KMS-11 (cell line): ENCODE results near the gene EDN3.
"Not testable (repeated sequence)": the region's sequence is repeated elsewhere in the genome, so short reads cannot be mapped to it uniquely, and the experiment has no call there.

Experiments
- H2AFZ ChIP-seq: fragments of 200-600 bp; sonication (generic); 2 replicates; pipeline ENCODE4 v1.6.1; 2016; ENCODE audit warnings: antibody characterized with exemption, mixed run types, low read depth
- H3K27ac ChIP-seq: fragments of 200-600 bp; sonication (generic); 2 replicates; pipeline ENCODE4 v1.6.1; 2016; ENCODE audit warnings: mild to moderate bottlenecking, mixed run types
- H3K27me3 ChIP-seq: fragments of 200-600 bp; sonication (generic); 2 replicates; pipeline ENCODE4 v1.6.1; 2017; ENCODE audit warnings: mild to moderate bottlenecking, low read depth, mixed run types, moderate library complexity; ENCODE audit not compliant: insufficient read depth
- H3K36me3 ChIP-seq: fragments of 200-600 bp; sonication (generic); 2 replicates; pipeline ENCODE4 v1.6.1; 2017; ENCODE audit warnings: mild to moderate bottlenecking, mixed run types; ENCODE audit not compliant: insufficient read depth
- H3K4me1 ChIP-seq: fragments of 200-600 bp; sonication (generic); 2 replicates; pipeline ENCODE4 v1.6.1; 2016; ENCODE audit warnings: mild to moderate bottlenecking, low read depth, mixed run types; ENCODE audit not compliant: poor library complexity, severe bottlenecking
- H3K4me2 ChIP-seq: fragments of 200-600 bp; sonication (generic); 2 replicates; pipeline ENCODE4 v1.7.0; 2016; ENCODE audit warnings: mild to moderate bottlenecking, mixed run types
- H3K4me3 ChIP-seq: fragments of 200-600 bp; sonication (generic); IDR thresholded peaks from 2 replicates; pipeline ENCODE4 v1.6.1; 2017; ENCODE audit warnings: low read depth, low read length, mixed read lengths; ENCODE audit not compliant: insufficient read depth
- H3K79me2 ChIP-seq: fragments of 200-600 bp; sonication (generic); 2 replicates; pipeline ENCODE4 v1.6.1; 2016; ENCODE audit warnings: low read depth, mixed run types; ENCODE audit not compliant: insufficient read depth
- H3K9ac ChIP-seq: fragments of 200-600 bp; sonication (generic); 2 replicates; pipeline ENCODE4 v1.6.1; 2016; ENCODE audit warnings: mild to moderate bottlenecking, mixed run types
- H4K20me1 ChIP-seq: fragments of 200-600 bp; sonication (generic); 2 replicates; pipeline ENCODE4 v1.6.1; 2016; ENCODE audit warnings: mild to moderate bottlenecking, mixed run types; ENCODE audit not compliant: insufficient read depth
- CTCF ChIP-seq: fragments of 200-600 bp; sonication (generic); conservative IDR thresholded peaks from 2 replicates; pipeline ENCODE4 v1.6.1; 2017; ENCODE audit warnings: low read depth, mild to moderate bottlenecking, antibody characterized with exemption, low read length, moderate library complexity, mixed read lengths

EDN3 gene

GRCh38 chr20:59355242-59355641 is 54.8 kb downstream of the EDN3 start:
- Histone ChIP-seq H3K4me1 (no peaks in the 10 kb centered on the region), H3K27me3 (peaks cover 9% of the 10 kb centered on the region; the same call in 1 of the 2 replicates), H3K79me2 (no peaks in the 10 kb centered on the region), H2AFZ (no peak overlapping the region), H3K4me3 (no peak overlapping the region), H3K9ac (no peak overlapping the region), H3K27ac (no peak overlapping the region), H4K20me1 (no peaks in the 10 kb centered on the region), H3K4me2 (no peak overlapping the region), H3K36me3 (no peaks in the 10 kb centered on the region)
- no peak for TF ChIP-seq CTCF

GRCh38 chr20:59356662-59357165 is 56.3 kb downstream of the EDN3 start:
- no peak overlapping the region; the same call in 1 of the 2 replicates for H2AFZ ChIP-seq
- no peak overlapping the region for H3K27ac ChIP-seq
- H3K9ac ChIP-seq, result no peak overlapping the region
- no peak overlapping the region for H3K4me2 ChIP-seq
- no peaks in the 10 kb centered on the region for H3K79me2 ChIP-seq
- no peaks in the 10 kb centered on the region for H3K4me1 ChIP-seq
- no peaks in the 10 kb centered on the region for H3K36me3 ChIP-seq
- H4K20me1 ChIP-seq, result no peaks in the 10 kb centered on the region
- peaks cover 19% of the 10 kb centered on the region for H3K27me3 ChIP-seq
- H3K4me3 ChIP-seq, result no peak overlapping the region
- no peak for TF ChIP-seq CTCF

- not testable (repeated sequence) for H3K79me2 ChIP-seq, H4K20me1 ChIP-seq, H3K4me2 ChIP-seq, H3K4me1 ChIP-seq, H3K27ac ChIP-seq, H3K4me3 ChIP-seq, H2AFZ ChIP-seq, H3K36me3 ChIP-seq, H3K9ac ChIP-seq
- peaks cover 18% of the 10 kb centered on the region for H3K27me3 ChIP-seq
Measured at GRCh38 chr20:59358793-59359192, 58.4 kb downstream of the EDN3 start.

GRCh38 chr20:59359906-59360725 is 59.7 kb downstream of the EDN3 start:
- TF ChIP-seq CTCF, result no peak
- H3K79me2 ChIP-seq, result no peaks in the 10 kb centered on the region
- H3K4me3 ChIP-seq, result no peak overlapping the region
- no peak overlapping the region for H2AFZ ChIP-seq
- peaks cover 18% of the 10 kb centered on the region for H3K27me3 ChIP-seq
- no peaks in the 10 kb centered on the region for H4K20me1 ChIP-seq
- H3K9ac ChIP-seq, result no peak overlapping the region
- no peaks in the 10 kb centered on the region for H3K36me3 ChIP-seq
- H3K4me2 ChIP-seq, result no peak overlapping the region
- no peaks in the 10 kb centered on the region for H3K4me1 ChIP-seq
- H3K27ac ChIP-seq, result no peak overlapping the region

GRCh38 chr20:59360934-59361333 is 60.5 kb downstream of the EDN3 start:
- H3K27me3 ChIP-seq, result peaks cover 18% of the 10 kb centered on the region
- H3K4me2 ChIP-seq, result no peak overlapping the region
- H3K4me1 ChIP-seq, result no peaks in the 10 kb centered on the region
- no peak overlapping the region for H2AFZ ChIP-seq
- no peak for TF ChIP-seq CTCF
- H3K9ac ChIP-seq, result no peak overlapping the region
- no peaks in the 10 kb centered on the region for H4K20me1 ChIP-seq
- H3K79me2 ChIP-seq, result no peaks in the 10 kb centered on the region
- H3K36me3 ChIP-seq, result no peaks in the 10 kb centered on the region
- H3K27ac ChIP-seq, result no peak overlapping the region
- no peak overlapping the region for H3K4me3 ChIP-seq
